Measurements from ENCODE around the gene HYAL1.

HYAL1 gene, protein sequence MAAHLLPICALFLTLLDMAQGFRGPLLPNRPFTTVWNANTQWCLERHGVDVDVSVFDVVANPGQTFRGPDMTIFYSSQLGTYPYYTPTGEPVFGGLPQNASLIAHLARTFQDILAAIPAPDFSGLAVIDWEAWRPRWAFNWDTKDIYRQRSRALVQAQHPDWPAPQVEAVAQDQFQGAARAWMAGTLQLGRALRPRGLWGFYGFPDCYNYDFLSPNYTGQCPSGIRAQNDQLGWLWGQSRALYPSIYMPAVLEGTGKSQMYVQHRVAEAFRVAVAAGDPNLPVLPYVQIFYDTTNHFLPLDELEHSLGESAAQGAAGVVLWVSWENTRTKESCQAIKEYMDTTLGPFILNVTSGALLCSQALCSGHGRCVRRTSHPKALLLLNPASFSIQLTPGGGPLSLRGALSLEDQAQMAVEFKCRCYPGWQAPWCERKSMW

DNA sequence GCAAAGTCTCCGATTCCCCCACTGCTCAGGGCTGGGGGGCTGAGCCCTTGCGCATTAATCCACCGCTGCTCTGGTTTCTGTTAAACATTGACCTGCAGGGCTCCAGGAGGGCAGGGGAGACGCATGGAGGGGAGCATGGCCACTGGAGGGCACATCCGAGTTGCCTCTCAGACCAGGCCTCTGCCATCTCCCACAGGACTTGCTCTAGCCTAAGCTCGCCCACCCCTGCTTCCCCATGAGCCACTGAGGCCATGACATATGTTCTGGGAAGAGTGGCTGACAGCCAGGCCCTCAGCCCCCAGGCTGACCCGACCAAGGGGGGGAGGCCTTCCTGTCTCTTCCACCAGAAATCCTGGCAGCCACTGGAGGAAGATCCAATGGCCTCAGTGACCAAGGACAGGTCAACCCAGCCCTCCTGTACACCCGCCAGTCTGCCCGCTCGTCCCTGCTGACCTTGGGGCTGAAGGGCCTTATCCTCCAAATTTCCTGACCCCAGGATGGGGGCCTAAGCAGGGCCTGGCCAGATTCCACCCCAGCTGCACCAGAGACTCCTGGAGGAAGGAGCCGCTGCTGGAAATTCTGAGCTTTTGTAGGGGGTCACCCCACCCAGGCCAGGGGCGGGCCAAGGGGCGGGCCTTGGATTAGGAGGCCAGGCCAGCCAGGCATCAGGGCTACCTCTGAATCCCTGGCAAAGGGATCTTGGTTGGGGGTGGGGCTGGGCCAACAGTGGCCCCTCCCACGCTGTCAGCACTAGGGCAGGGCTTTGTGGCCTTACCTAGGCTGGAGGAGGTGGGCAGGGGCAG, at the start of gene HYAL1:
HYAL1 (minus strand) TSS at position 562 of the 803 bp plus-strand sequence. CDS start 618 bp downstream, outside the sequence.
- no peak for DNase-seq

DNA sequence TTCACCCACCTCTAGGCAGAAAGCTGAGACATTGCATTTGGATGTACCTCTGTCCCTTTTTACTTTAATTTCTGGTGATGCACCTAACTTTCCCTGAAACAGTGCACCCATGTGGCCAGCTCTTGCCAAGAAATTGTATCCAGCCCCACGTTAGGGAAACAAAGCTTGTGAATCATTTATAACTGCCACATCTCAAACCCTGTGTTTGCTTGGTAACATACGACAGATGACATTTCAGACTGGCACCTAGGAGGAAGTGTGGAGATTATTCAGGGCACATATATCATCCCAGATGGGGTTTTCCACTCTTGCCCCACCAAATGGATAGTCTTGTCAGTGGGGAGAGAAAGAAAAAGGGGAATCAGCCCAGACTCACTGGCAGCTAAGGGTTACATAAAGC, 49.4 kb upstream of the HYAL1 start:
- DNase-seq, result no peak

DNA sequence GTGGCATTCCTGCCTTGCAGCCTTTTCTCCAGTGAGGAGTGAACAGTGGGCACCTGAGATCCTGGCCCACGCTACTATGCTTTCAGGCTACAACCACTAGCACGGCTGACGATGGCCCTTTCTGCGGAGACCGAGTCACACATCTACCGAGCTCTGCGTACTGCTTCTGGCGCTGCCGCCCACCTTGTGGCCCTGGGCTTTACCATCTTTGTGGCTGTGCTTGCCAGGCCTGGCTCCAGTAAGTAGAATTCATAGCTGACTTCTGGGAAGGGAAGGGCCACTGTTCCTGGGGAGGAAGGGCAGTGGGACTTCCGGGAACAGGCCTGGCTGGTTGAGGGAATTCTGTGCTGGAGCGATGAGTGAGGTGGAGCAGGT, 47.9 kb upstream of the HYAL1 start:
- DNase-seq, result no peak

DNA sequence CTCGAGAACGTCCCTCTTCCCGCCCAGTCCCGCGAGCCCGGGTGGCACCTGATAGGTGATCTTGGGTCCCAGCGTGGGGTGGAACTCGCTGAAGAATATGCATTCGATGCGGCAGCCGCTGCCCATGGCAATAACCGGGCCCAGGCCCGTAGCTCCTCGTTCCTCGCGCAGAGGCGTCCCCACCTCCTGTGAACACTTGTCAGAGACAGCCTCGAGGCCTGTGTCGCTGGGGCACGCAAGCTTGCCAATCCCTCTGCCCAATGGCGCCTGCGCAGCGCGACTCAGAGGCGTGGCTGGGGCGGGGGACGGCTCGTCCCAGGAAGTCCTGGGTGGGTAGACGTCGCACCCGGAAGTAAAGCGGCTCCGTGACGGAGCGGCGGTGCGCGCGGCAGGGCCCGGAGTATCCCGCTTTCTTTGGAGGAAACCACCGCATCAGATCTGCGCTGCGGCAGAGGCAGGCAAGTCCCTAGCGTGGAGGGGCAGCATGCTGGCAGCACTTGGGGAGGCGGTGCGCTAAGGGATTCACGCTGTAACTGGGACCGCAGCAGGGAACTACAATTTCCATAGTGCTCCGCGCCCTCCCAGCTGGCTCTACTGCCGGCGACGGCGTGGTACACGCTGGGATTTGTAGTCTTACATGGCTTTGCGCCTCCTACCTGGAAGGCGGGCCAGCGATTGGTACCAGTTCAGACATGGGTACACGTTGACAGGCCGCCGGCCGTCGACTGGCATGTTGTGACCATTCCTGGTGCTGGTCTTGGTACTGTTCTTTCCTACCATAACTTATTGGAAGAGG, 47.4 kb upstream of the HYAL1 start, which contains the start of the genes CYB561D2 and NPRL2:
CYB561D2 (plus strand) TSS at position 336 of the 796 bp plus-strand sequence. CDS start 572 bp downstream, outside the sequence.
NPRL2 (minus strand) TSS at position 249 of the 796 bp plus-strand sequence; CDS start at position 126, 123 bp downstream.
- peak; percentile 27 for DNase-seq

GRCh38 chr3:50350213-50350526, 46.8 kb upstream of the HYAL1 start:
- no peak for DNase-seq

- DNase-seq, result no peak
Observed at GRCh38 chr3:50347187-50347813, 43.9 kb upstream of the HYAL1 start.

DNA sequence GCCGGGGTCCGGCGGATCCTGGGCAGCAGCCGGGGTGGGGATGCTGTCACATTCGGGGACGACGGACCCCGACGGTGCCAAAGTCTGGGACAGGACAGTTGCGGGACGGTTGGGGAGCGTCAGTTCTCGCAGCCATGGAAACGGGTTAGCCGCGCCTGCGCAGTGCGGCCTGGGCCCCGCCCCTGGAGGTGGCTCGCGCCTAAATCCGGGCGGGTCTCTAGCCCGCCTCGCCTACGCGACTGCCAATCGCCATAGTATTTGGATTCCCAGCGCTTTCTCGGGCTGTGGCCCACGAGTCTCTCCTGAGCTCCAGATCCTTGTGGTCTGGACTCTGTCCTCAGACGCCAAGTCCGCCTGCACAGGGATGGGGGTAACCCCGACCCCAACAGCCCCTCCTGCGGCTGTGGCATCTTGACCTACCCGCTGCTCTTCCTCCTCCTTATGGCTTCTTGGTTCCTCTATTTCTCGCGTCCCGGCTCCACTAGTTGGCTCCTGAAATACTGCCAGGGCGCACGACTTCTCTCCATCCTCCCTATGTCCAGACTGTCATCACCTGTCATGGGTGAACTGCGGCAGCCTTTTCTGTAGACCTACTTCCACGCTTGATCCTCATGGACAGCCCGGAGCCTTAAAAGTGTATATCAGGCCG, 42.3 kb upstream of the HYAL1 start, which contains the start of gene ZMYND10:
ZMYND10 (minus strand) TSS at position 147 of the 649 bp plus-strand sequence. CDS start 153 bp downstream, outside the sequence.
- no peak for DNase-seq

- no peak for DNase-seq
Observed at GRCh38 chr3:50345008-50345407, 41.6 kb upstream of the HYAL1 start.

DNA sequence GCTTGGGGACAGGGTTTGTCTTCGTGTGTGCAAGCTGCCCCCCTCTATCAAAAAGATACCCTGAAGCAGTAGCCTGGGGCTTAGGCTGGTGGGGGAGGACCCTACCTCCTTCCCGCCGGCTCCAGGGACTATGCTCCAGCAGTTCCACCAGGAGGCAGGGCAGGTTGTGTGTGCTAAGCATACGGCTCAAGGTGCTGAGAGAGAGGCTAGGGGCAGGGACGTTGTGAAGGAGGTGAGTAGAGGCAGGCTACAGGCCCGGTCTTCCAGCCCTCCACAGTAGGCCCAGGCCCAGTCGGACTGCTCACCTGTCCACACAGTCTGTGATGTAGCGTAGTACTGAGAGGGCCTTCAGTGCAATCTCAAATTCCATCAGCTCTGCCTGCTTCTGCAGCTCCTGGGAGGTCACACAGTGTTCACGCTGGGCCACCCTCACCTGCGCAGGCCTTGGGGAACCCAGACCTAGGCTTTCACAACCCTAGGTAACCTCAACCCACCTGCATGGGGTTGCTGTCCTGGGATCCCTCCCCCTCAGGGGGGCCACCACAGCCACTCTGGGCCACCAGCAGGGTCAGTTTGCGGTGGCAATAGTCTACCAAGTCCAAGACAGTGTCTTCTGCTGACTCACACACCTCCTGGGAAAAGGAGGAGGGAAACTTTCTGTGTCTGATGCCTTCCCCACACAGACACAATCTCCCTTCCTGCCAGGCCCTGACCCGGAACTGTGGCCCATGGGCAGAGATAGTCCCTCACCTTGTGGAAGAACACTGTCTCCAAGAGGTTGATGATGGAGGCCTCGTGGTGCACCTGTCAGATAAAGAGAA, 39.6 kb upstream of the HYAL1 start:
- DNase-seq, result no peak

DNA sequence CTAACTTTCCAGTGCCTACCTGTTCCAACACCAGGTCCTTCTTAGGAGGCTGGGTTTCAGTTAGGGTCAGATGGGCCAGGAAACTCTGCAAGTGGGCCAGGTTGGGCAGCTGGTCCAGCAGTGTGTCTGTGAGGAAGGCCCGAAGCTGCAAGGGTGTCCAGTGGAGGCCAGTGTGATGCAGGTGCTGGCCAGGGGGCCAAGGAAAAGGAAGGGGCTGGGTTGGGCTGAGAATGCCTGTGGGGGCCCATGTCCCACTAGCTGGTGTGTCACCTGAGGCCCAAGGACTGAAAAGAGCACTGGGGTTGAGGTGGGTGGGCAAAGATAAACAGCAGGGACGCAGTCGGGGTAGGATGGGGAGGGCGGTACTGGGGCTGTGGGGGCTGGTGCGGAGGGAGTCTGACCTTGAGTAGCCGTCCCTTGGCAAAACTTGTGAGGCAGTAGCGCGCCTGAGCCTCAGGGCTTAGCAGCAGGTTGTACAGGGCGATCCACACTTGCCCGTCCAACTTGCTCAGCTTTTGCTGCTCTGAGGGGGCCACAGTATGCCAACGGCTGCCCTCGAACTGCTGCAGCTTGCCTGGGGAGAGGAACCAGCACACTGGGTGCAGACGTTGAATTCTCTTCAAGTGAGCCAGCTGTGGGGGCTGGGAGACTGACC, 38.7 kb upstream of the HYAL1 start:
- no peak for DNase-seq

DNA sequence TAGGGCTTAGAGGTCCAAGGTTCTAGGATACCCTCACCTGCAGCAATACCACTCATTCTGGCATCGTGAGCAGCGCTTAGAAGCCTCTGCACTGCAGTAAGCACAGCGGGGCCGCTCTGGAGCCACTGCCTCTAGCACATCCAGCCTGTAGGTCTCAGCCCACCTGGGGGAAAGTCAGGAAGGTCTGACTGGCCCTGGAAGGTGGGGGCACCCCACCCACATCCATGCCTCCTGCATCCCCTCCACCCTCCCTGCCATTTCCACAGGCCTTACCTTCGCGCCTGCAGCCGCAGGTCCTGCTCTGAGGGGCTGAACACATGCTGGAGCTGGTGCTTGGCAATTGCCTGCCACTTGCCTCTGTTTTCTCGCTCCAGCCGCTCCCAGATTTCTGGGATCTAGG, 38.2 kb upstream of the HYAL1 start:
- DNase-seq, result no peak

DNA sequence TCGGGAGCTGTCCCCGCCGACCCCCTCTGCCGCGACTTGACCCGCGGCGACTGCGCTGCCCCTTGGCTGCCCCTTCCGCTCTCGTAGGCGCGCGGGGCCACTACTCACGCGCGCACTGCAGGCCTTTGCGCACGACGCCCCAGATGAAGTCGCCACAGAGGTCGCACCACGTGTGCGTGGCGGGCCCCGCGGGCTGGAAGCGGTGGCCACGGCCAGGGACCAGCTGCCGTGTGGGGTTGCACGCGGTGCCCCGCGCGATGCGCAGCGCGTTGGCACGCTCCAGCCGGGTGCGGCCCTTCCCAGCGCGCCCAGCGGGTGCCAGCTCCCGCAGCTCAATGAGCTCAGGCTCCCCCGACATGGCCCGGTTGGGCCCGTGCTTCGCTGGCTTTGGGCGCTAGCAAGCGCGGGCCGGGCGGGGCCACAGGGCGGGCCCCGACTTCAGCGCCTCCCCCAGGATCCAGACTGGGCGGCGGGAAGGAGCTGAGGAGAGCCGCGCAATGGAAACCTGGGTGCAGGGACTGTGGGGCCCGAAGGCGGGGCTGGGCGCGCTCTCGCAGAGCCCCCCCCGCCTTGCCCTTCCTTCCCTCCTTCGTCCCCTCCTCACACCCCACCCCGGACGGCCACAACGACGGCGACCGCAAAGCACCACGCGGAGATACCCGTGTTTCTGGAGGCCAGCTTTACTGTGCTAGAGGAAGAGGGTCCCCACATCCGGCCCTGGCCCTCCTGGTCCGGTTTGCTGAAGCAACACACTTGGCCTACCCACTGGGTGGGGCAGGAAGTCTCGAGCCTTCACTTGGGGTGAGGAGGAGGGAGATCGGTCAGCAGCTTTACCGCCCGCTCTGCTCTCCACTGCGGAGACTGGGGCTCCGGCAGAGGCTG, 37.3 kb upstream of the HYAL1 start, which contains the start of gene RASSF1:
RASSF1 (minus strand) TSS at position 389 of the 882 bp plus-strand sequence; CDS start at position 358, 31 bp downstream.
- DNase-seq, result no peak

DNA sequence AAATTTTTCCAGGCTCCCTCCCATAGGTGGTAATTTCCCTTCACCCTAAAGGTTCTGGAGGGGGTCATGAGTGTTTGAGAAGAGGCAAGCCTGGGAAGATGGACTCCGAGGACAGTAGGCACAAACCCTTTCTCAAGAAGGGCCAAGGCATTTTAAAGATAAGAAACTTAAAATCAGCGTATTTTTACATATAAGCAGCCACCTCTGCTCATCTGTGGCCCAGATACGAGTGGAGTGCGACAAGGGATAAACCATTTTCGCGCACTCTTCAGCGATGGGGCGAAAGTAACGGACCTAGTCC, 36.7 kb upstream of the HYAL1 start:
- DNase-seq, result no peak

DNA sequence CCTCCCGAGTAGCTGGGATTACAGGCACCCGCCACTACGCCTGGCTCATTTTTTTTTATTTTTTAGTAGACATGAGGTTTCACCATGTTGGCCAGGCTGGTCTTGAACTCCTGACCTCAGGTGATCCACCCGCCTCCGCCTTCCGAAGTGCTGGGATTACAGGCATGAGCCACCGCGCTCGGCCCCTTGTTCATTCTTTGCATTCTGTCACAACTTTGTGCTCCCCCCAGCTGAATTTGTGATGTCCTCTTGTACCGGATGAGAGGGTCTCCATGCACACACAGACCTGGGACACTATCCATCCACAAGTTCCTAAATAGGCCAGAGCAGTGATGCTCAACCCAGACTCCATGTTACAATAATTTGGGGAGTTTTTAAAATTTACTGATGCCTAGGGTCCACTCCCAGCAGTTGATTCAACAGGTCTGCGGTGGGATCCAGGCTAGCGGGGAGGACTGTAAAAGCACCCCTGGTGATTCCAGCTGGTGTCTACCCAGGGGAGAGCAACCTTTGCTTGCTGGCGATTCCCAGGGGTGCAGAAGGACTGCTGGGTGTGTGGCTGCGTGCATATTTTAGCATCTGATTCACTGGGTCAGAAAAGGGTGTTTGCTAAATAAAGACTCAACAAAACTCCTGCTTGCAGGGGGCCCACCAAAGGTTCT, 36.2 kb upstream of the HYAL1 start:
- DNase-seq, result no peak

- no peak for DNase-seq
Observed at GRCh38 chr3:50338965-50339364, 35.6 kb upstream of the HYAL1 start.

DNA sequence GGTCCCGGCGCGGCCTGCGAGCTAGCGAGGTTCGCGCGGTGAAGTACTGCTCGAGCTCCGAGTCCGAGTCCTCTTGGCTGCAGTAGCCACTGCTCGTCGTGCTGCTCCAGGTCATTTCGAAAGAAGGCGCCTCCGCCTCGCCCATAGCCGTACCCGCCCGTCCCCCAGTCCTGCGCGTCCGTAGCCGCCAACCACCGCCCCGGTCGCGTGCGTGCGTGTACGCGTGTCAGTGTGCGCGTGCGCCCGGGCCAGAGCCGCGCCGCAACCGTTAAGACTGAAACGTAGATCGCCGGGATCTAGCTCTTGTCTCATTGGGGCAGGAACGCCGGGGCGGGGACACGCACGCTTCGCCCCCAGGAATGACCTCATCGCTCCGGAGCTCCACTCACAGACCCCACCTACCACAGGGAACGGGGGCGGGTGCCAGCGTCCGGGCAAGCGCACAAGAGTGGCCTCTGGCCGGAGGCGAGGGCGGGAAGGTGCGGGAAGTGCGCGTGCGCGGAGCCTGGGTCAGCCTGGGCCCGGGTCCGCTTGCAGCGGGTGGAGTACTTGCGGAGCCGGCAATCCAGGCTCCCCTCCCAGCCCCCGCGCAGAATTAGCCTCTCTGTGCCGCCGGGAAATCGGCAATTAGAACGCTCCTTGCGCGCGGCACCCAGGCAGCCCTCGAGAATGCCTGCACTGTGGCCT, 33.9 kb upstream of the HYAL1 start:
- peak; percentile 79 for DNase-seq

DNA sequence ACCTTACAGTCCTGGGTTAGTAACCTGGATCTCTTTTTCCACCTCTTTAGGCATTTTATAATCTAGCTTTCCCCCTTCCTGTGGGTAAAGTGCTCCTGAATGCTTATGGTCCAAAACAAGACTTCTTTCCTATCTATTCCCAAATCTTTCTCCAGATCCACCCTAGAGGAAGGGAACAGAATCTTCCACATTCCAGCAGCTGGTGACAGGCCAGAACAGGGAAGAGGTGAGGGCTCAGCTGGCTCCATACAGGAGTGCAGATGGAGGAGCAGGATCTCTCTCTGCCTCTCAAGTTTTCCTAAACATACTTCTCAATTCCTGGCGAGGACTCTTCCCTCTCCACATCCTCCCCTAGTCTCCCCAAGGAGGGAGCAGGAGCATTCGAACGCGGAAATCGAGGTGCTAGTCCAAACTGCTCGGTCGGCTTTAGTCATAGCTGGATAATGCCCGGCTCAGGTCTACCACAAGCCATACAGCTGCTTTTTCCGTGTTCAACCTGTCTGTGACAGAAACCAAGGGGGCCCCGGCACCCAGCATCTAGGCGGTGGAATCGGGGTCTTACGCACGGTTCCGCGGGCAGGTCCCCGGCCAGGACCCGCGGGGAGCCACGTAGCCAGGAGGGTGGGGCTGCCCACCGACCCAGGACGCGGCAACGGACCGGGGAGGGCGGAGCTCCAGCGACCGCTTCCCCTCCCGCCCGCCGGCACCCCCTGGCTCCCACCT, 33.2 kb upstream of the HYAL1 start:
- no peak for DNase-seq
